Measurements from ENCODE around the gene PLSCR1. TPM values are rescaled to one million over a fixed set of nuclear protein-coding genes. Genes with fewer than 3 reads are reported as not detected.
A peak's percentile ranks its signal among the peaks of the same experiment; 100 is the strongest.

PLSCR1 gene
- polyA plus RNA-seq, 1 experiment: 40.4 TPM

DNA sequence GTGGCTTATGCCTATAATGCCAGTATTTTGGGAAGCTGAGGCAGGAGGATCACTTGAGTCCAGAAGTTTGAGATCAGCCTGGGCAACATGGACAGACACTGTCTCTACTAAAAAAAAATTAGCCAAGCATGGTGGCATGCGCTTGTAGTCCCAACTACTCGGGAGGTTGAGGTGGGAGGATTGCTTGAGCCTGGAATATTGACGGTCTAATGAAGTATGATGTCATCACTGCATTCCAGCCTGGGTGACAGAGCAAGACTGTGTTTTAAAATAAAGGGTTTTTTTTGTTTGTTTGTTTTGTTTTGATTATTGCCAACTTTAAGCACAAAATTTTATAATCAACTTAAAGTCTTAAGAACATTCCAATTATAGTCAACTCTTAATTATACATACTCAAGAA, 6.8 kb downstream of the PLSCR1 start:
- H3K9me3 ChIP-seq (ENCODE audit: control insufficient read depth, insufficient read depth, low read length): no peaks in the 10 kb centered on the region
- H3K4me3 ChIP-seq (ENCODE audit: low read depth, low read length): no peak overlapping the region
- H3K27ac ChIP-seq (ENCODE audit: low read depth, low read length): no peak overlapping the region
- POLR2A ChIA-PET: no interaction called here
- DNase-seq (ENCODE audit: low read depth, low spot score): no peak
- no peaks in the 10 kb centered on the region for H3K27me3 ChIP-seq (ENCODE audit: control insufficient read depth, insufficient read depth, low read length)
- CTCF ChIA-PET: no interaction called here
- TF ChIP-seq, protein P1, sequence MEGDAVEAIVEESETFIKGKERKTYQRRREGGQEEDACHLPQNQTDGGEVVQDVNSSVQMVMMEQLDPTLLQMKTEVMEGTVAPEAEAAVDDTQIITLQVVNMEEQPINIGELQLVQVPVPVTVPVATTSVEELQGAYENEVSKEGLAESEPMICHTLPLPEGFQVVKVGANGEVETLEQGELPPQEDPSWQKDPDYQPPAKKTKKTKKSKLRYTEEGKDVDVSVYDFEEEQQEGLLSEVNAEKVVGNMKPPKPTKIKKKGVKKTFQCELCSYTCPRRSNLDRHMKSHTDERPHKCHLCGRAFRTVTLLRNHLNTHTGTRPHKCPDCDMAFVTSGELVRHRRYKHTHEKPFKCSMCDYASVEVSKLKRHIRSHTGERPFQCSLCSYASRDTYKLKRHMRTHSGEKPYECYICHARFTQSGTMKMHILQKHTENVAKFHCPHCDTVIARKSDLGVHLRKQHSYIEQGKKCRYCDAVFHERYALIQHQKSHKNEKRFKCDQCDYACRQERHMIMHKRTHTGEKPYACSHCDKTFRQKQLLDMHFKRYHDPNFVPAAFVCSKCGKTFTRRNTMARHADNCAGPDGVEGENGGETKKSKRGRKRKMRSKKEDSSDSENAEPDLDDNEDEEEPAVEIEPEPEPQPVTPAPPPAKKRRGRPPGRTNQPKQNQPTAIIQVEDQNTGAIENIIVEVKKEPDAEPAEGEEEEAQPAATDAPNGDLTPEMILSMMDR (IDR thresholded peaks at IDR 0.05; ENCODE audit: low read depth, low read length): no peak

DNA sequence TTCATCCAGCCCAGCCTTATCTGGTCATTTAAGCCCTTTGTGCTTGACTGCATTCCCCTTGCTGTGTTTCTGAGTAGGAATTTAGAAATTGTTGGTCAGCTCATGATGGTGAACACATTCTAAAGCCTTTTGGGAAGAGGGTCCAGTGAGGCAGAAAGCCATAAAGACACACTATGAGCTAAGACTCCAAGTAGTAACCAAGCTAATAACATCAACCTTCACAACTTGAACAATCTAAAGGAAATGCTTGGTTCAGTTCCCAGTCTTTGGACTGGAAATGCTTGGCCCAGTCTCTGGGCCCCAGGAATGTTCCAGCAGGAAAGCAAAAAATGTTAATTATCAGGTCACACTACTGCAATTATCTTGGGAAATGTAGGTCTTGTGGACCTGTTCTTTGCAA, 7.7 kb downstream of the PLSCR1 start:
- TF ChIP-seq, protein P1 (IDR thresholded peaks at IDR 0.05; ENCODE audit: low read depth, low read length): no peak
- no peak for DNase-seq (ENCODE audit: low read depth, low spot score)
- Histone ChIP-seq H3K27me3 (ENCODE audit: control insufficient read depth, insufficient read depth, low read length) (no peaks in the 10 kb centered on the region), H3K9me3 (ENCODE audit: control insufficient read depth, insufficient read depth, low read length) (no peaks in the 10 kb centered on the region), H3K4me3 (ENCODE audit: low read depth, low read length) (no peak overlapping the region), H3K27ac (ENCODE audit: low read depth, low read length) (no peak overlapping the region)
- POLR2A ChIA-PET: no interaction called here
- CTCF ChIA-PET: no interaction called here

DNA sequence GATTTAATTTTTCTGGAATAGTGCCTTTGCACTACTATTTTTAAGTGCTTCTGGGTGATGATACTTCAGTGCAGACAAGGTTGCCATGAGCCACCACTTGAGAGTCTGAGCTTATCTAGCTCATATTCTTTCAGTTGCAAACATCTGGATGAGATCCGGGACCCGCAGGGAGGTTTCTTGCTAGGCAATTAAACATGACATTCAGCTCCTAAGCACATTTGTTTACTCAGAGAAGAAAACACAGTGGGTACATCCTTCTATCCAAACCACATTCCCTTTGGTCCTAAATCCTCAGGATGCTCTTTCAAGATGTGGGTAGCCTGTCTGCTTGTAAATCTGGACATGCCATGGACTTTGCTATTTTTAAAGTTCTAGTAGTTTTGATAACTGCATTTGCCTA, 12.0 kb downstream of the PLSCR1 start:
- TF ChIP-seq, protein P1 (IDR thresholded peaks at IDR 0.05; ENCODE audit: low read depth, low read length): no peak
- DNase-seq (ENCODE audit: low read depth, low spot score): no peak
- POLR2A ChIA-PET: interaction anchor here (1.3 kb wide), 1 partner anchor 12 kb away, joined by 4 read pairs; the partner anchor contains the start of gene PLSCR1

DNA sequence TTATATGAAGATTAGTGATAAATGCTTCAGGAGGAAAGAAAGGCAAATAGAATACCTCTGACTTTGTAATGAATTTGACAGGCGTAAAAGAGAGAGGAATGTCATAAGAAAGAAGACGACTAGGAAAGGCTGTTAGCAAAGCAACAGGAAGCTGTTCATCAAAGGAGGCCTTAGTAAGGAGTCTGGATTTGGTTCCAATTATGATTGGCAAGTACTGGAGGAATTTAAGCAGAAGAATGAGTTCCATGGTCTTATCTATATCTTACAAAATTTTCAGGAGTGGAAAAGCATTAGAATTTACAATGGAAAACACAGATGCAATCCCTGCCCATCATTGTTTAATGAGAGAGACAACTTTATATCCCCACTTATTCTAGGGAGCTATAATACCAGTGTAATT, 13.8 kb downstream of the PLSCR1 start:
- no peak for DNase-seq (ENCODE audit: low read depth, low spot score)
- CTCF ChIA-PET: no interaction called here
- POLR2A ChIA-PET: no interaction called here
- TF ChIP-seq, protein P1 (IDR thresholded peaks at IDR 0.05; ENCODE audit: low read depth, low read length): no peak
- Histone ChIP-seq H3K4me3 (ENCODE audit: low read depth, low read length) (no peak overlapping the region), H3K27ac (ENCODE audit: low read depth, low read length) (no peak overlapping the region), H3K27me3 (ENCODE audit: control insufficient read depth, insufficient read depth, low read length) (no peaks in the 10 kb centered on the region), H3K9me3 (ENCODE audit: control insufficient read depth, insufficient read depth, low read length) (no peaks in the 10 kb centered on the region)

More for the DNA sequence above, 12.0 kb downstream of the PLSCR1 start:
- H3K4me3 ChIP-seq (ENCODE audit: low read depth, low read length): no peak overlapping the region
- no peak overlapping the region for H3K27ac ChIP-seq (ENCODE audit: low read depth, low read length)
- H3K9me3 ChIP-seq (ENCODE audit: control insufficient read depth, insufficient read depth, low read length): no peaks in the 10 kb centered on the region
- no peaks in the 10 kb centered on the region for H3K27me3 ChIP-seq (ENCODE audit: control insufficient read depth, insufficient read depth, low read length)
- CTCF ChIA-PET: interaction anchor here (0.5 kb wide), 1 partner anchor 48 kb away, joined by 5 read pairs; no protein-coding TSS in a partner anchor

DNA sequence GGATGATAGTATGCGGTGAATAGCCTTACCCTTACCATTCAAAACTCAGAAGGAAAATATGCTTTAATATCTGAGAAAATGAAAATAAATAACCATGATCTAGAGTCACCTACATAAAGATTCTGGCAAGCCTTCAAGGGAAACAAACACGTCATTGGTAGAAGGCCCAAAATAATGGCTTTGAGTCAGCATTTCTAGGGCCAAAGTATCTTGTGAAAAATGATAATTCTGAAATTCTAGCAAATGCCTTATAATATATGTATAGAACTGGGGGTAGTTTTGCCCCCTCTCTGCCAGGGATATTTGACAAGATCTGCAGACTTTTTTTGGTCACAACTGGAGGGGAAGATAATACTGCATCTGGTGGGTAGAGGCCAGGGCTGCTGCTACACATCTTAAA, 15.4 kb downstream of the PLSCR1 start:
- TF ChIP-seq, protein P1 (IDR thresholded peaks at IDR 0.05; ENCODE audit: low read depth, low read length): no peak
- Histone ChIP-seq H3K4me3 (ENCODE audit: low read depth, low read length) (no peak overlapping the region), H3K27ac (ENCODE audit: low read depth, low read length) (no peak overlapping the region), H3K27me3 (ENCODE audit: control insufficient read depth, insufficient read depth, low read length) (no peaks in the 10 kb centered on the region), H3K9me3 (ENCODE audit: control insufficient read depth, insufficient read depth, low read length) (no peaks in the 10 kb centered on the region)
- peak; percentile 8 for DNase-seq (ENCODE audit: low read depth, low spot score)
- CTCF ChIA-PET: no interaction called here
- POLR2A ChIA-PET: no interaction called here
